ENCODE results near the gene UPK1A.

Gene UPK1A

GRCh38 chr19:35666251-35666913, at the start of gene UPK1A:
Gene UPK1A (plus strand): TSS chr19:35666517. CDS start chr19:35666813, 296 bp downstream.
- no peak for DNase-seq

GRCh38 chr19:35618857-35619256, 47.5 kb upstream of the UPK1A start:
- DNase-seq: no peak

- DNase-seq: no peak
These were observed 46.9 kb upstream of the UPK1A start for GRCh38 chr19:35619290-35619923.

- no peak for DNase-seq
These were observed 46.3 kb upstream of the UPK1A start for GRCh38 chr19:35620001-35620400.

GRCh38 chr19:35621708-35622107, 44.6 kb upstream of the UPK1A start:
- no peak for DNase-seq

GRCh38 chr19:35622750-35623149, 43.6 kb upstream of the UPK1A start:
- DNase-seq: no peak

- no peak for DNase-seq
These were observed 42.8 kb upstream of the UPK1A start for GRCh38 chr19:35623327-35624010.

- DNase-seq: no peak
These were observed 38.1 kb upstream of the UPK1A start for GRCh38 chr19:35628264-35628564.

- DNase-seq: peak; percentile 97
These were observed 37.6 kb upstream of the UPK1A start, which contains the start of gene RBM42 for GRCh38 chr19:35628565-35629331. Gene RBM42 (plus strand): TSS chr19:35629036. CDS start chr19:35629154, 118 bp downstream.

- no peak for DNase-seq
These were observed 37.0 kb upstream of the UPK1A start for GRCh38 chr19:35629332-35629633.

GRCh38 chr19:35633727-35634440, 32.4 kb upstream of the UPK1A start:
- no peak for DNase-seq

GRCh38 chr19:35636651-35637050, 29.7 kb upstream of the UPK1A start:
- no peak for DNase-seq

- no peak for DNase-seq
These were observed 29.2 kb upstream of the UPK1A start for GRCh38 chr19:35637165-35637564.

- DNase-seq: no peak
These were observed 27.0 kb upstream of the UPK1A start for GRCh38 chr19:35639321-35639639.

- DNase-seq: no peak
These were observed 26.5 kb upstream of the UPK1A start for GRCh38 chr19:35639863-35640262.

GRCh38 chr19:35641515-35642151, 24.7 kb upstream of the UPK1A start, which contains the start of gene ETV2:
Gene ETV2 (plus strand): TSS chr19:35641745. CDS start chr19:35642461, 716 bp downstream.
- DNase-seq: no peak

- DNase-seq: no peak
These were observed 24.0 kb upstream of the UPK1A start for GRCh38 chr19:35642312-35642711.

- DNase-seq: no peak
These were observed 23.5 kb upstream of the UPK1A start for GRCh38 chr19:35642798-35643254.

GRCh38 chr19:35643255-35644205, 22.8 kb upstream of the UPK1A start:
- DNase-seq: peak; percentile 60

- peak; percentile 87 for DNase-seq
These were observed 21.9 kb upstream of the UPK1A start for GRCh38 chr19:35644206-35644986.

All from NK-92 treated with Interleukin-12 subunit alpha and Interleukin-12 subunit beta, amount 100 ng/mL, for 24 hours (cell line).